WTC11 (cell line): Measurements from ENCODE around the gene COPZ1.

Source experiments
- TF ChIP-seq, protein P1 (sequence below): fragments of 200-600 bp; IDR thresholded peaks from 2 replicates; pipeline ENCODE4 v1.8.0; 2022; ENCODE audit warnings: antibody characterized with exemption
- TF ChIP-seq, protein P2 (sequence below): sonication (generic); formaldehyde crosslinking; IDR thresholded peaks from 2 replicates; pipeline ENCODE4 v1.8.0; 2022; ENCODE audit warnings: mild to moderate bottlenecking, missing genetic modification reagents

DNA sequence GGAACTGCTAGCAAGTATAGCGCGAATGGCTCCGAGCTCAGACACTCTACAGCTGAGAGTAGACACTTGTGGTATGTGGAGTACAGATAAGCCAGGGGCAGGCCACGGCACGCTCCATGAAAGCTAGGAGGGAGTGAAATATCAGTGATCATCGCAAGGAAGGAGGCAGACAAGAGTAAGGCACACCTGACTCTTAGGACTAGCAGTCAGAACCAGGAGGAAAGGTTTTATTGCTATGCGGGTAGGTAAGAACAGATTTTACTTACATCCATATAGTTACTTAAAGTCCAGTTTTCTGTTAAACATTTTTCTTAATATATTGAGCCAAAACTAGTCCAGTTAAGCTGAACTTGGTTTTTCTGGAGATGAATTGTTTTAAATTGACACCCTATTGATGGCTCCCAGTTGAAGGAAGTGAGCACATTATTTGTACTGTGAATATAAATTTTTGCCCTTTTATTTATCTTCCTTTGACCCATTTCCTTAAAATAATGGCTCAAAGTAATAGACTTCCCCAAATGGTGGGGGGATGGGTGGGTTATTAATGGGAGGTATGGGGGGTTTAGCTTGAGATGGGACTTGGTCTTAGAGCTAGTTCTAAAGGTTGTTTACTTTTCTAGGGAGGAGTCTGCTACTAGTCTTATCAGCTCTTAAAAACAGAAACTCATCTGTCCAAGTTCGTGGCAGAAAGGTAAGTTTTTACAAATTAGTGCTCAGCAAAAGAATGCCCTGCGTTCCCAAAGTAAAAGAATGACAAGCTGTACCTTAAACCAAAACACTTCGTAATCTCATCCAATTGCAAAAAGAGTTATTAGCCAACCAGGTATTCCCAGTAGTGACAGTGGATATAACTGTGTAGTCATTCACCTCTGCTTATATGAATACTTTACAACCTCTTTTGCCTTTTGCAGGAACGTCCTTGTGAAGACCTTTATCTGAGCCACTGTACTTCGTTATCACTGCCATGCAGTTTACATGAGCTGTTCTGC, 38.6 kb upstream of the COPZ1 start:
- TF ChIP-seq, protein P1, sequence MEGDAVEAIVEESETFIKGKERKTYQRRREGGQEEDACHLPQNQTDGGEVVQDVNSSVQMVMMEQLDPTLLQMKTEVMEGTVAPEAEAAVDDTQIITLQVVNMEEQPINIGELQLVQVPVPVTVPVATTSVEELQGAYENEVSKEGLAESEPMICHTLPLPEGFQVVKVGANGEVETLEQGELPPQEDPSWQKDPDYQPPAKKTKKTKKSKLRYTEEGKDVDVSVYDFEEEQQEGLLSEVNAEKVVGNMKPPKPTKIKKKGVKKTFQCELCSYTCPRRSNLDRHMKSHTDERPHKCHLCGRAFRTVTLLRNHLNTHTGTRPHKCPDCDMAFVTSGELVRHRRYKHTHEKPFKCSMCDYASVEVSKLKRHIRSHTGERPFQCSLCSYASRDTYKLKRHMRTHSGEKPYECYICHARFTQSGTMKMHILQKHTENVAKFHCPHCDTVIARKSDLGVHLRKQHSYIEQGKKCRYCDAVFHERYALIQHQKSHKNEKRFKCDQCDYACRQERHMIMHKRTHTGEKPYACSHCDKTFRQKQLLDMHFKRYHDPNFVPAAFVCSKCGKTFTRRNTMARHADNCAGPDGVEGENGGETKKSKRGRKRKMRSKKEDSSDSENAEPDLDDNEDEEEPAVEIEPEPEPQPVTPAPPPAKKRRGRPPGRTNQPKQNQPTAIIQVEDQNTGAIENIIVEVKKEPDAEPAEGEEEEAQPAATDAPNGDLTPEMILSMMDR = no peak
- TF ChIP-seq, protein P2, sequence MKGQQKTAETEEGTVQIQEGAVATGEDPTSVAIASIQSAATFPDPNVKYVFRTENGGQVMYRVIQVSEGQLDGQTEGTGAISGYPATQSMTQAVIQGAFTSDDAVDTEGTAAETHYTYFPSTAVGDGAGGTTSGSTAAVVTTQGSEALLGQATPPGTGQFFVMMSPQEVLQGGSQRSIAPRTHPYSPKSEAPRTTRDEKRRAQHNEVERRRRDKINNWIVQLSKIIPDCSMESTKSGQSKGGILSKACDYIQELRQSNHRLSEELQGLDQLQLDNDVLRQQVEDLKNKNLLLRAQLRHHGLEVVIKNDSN (CRISPR knock-in tag) = no peak
